Ishikawa (cell line): ENCODE measurements around the gene CELF2.

Experiments used
- CEBPB ChIP-seq: IDR thresholded peaks from 2 replicates; pipeline ENCODE4 v1.6.1; 2012
- CREB1 ChIP-seq: IDR thresholded peaks from 2 replicates; pipeline ENCODE4 v1.6.1; 2012; ENCODE audit warnings: low read depth
- EGR1 ChIP-seq: IDR thresholded peaks from 2 replicates; pipeline ENCODE4 v1.6.1; 2012
- EP300 ChIP-seq: IDR thresholded peaks from 2 replicates; pipeline ENCODE4 v1.6.1; 2012; ENCODE audit warnings: borderline replicate concordance
- FOXM1 ChIP-seq: IDR thresholded peaks from 2 replicates; pipeline ENCODE4 v1.6.1; 2012; ENCODE audit warnings: low read depth, borderline replicate concordance
- NFIC ChIP-seq: IDR thresholded peaks from 2 replicates; pipeline ENCODE4 v1.6.1; 2012
- RAD21 ChIP-seq: IDR thresholded peaks from 2 replicates; pipeline ENCODE4 v1.6.1; 2012; ENCODE audit warnings: low read depth
- TAF1 ChIP-seq: IDR thresholded peaks from 2 replicates; pipeline ENCODE4 v1.6.1; 2012; ENCODE audit warnings: low read depth, mild to moderate bottlenecking
- TCF12 ChIP-seq: IDR thresholded peaks from 2 replicates; pipeline ENCODE4 v1.6.1; 2012; ENCODE audit warnings: low read depth
- TEAD4 ChIP-seq: IDR thresholded peaks from 2 replicates; pipeline ENCODE4 v1.6.1; 2012
- YY1 ChIP-seq: IDR thresholded peaks from 2 replicates; pipeline ENCODE4 v1.6.1; 2012; ENCODE audit warnings: low read depth
- ZBTB7A ChIP-seq: IDR thresholded peaks from 2 replicates; pipeline ENCODE4 v1.6.1; 2012; ENCODE audit warnings: low read depth
- TF ChIP-seq, protein P1 (sequence below): IDR thresholded peaks from 2 replicates; pipeline ENCODE4 v1.6.1; 2012; ENCODE audit warnings: low read depth, mild to moderate bottlenecking
- TF ChIP-seq, protein P2 (sequence below): IDR thresholded peaks from 2 replicates; pipeline ENCODE4 v1.6.1; 2012
- TF ChIP-seq, protein P3 (sequence below): IDR thresholded peaks from 2 replicates; pipeline ENCODE4 v1.6.1; 2012

CELF2 gene

DNA sequence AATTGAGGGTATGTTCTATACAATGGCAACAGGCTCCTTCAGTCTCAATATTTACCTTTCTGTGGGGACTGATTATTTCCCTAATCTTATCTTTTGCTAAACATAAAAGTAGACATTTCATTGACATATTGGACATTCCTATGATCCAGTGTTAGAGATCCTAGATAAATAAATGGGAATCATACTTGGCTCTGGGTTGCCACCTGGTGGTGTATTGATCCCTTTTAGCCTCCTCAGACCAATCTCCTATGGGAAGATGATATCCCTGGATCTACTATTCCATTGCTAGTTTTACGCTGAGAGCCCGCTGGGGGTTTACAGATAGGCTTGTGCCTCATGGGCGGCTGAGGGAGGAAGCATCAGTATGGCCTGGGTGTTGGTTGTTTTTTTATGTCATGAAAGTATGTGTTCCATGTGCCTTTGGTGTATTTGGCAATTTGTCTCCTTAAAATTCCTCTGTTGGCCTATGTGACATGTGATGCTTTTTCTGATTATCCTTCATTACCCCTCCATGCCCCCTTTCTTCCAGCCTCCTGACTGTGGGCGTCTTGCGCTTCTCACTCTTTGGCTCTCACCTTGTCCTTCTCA lies 18.8 kb downstream of the CELF2 start:
- TF ChIP-seq CREB1 (no peak), RAD21 (peak; percentile 28; the same call in 1 of the 2 replicates)

DNA sequence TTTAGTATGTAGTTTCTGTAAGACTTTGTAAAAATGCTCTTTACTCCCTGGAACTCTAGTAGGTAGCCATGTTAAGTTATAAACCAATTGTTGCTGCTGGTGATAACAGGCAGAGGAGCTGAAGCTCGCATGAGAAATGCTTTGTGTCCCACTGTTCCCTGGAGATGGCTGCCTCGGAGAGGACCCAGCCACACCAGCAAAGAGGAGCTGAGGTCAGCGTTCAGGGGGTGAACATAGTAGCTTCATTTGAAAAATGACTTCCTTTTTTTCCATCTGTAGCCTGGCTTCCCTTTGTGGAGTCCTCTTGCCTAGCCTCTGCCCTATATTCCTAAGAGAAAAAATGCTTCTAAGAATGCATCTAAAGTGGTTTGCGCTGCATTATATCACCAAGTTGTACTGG lies 20.3 kb downstream of the CELF2 start:
- TF ChIP-seq FOXM1 (no peak), EGR1 (no peak), YY1 (no peak), CEBPB (no peak), TCF12 (no peak), TAF1 (no peak)
- TF ChIP-seq, protein P1, sequence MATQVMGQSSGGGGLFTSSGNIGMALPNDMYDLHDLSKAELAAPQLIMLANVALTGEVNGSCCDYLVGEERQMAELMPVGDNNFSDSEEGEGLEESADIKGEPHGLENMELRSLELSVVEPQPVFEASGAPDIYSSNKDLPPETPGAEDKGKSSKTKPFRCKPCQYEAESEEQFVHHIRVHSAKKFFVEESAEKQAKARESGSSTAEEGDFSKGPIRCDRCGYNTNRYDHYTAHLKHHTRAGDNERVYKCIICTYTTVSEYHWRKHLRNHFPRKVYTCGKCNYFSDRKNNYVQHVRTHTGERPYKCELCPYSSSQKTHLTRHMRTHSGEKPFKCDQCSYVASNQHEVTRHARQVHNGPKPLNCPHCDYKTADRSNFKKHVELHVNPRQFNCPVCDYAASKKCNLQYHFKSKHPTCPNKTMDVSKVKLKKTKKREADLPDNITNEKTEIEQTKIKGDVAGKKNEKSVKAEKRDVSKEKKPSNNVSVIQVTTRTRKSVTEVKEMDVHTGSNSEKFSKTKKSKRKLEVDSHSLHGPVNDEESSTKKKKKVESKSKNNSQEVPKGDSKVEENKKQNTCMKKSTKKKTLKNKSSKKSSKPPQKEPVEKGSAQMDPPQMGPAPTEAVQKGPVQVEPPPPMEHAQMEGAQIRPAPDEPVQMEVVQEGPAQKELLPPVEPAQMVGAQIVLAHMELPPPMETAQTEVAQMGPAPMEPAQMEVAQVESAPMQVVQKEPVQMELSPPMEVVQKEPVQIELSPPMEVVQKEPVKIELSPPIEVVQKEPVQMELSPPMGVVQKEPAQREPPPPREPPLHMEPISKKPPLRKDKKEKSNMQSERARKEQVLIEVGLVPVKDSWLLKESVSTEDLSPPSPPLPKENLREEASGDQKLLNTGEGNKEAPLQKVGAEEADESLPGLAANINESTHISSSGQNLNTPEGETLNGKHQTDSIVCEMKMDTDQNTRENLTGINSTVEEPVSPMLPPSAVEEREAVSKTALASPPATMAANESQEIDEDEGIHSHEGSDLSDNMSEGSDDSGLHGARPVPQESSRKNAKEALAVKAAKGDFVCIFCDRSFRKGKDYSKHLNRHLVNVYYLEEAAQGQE, result no peak
- TF ChIP-seq, protein P2, sequence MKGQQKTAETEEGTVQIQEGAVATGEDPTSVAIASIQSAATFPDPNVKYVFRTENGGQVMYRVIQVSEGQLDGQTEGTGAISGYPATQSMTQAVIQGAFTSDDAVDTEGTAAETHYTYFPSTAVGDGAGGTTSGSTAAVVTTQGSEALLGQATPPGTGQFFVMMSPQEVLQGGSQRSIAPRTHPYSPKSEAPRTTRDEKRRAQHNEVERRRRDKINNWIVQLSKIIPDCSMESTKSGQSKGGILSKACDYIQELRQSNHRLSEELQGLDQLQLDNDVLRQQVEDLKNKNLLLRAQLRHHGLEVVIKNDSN, result no peak

DNA sequence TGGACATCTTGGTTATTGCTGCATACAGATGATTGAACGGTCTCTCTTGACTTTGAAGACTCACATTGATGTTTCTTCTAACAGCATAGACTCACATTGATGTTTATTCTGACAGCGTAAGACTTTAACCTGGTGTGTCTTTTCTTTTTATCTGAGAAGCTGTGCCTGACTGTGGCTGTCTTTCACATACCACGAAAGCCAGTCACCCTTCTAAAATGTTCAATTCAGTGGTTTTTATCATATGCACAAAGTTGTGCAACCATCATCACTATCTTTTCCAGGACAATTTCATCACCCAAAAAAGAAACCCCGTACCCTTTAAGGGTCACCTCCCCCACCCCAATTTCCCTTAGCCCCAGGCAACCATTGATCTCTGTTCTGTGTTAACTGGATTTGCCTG lies 24.7 kb downstream of the CELF2 start:
- TF ChIP-seq FOXM1 (no peak), ZBTB7A (no peak), TEAD4 (no peak), TAF1 (no peak), EP300 (no peak)
- TF ChIP-seq, protein P3, sequence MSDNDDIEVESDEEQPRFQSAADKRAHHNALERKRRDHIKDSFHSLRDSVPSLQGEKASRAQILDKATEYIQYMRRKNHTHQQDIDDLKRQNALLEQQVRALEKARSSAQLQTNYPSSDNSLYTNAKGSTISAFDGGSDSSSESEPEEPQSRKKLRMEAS, result no peak

DNA sequence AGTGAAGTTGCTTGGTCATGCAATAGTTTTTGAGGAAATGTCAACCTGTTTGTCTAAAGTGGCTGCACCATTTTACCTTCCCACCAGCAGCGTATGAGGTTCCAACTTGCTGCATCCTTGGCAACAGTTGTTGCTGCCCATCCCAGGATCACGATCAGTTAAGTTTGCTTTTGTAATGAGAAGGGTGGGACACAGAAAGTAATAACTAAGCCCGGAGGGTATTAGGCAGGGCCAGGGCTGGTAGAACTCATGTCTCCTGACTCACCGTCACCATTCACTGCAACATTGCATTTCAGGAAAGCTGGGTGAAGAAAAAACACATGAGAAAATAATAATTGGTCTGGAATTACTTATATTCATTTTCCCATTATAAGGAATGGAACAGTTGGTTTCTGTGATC lies 25.4 kb downstream of the CELF2 start:
- TF ChIP-seq TEAD4 (no peak), RAD21 (no peak), TCF12 (no peak), CEBPB (no peak), EP300 (no peak), TAF1 (no peak), NFIC (no peak), FOXM1 (no peak), CREB1 (no peak), YY1 (no peak), EGR1 (no peak), ZBTB7A (no peak)
- TF ChIP-seq, protein P1, result no peak
- TF ChIP-seq, protein P2, result no peak
- TF ChIP-seq, protein P3, result no peak

DNA sequence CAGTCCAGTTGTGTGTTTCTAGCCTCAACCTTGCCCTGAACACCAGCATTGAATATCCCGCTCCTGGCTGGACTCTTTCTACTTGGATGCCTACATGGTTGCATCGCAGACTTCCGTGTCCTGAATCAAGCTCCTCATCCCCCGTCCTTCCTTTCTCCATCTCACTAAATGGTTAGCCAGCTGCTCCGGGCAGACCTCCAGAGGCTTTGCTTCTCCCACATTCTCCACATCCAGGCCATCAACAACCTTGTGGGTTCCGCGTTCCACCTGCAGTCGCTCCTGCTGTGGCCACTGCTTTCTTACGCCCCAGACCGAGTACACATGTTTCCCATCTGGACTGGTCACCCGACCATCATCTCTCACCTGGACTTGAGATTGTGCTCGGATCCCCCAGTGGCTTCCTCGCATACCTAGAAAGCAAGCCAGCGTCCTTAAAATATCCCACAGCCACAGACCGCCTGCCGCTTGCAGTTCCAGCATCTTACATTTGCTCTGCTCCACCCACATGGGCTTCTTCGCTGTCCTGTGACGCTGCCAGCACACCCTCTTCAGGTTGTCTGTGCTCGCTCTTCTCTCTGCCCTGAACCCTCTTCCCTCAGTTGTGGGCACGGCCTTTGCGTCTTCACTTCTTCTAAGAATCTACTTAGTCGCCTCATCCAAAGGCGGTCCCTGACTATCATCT lies 25.9 kb downstream of the CELF2 start:
- TF ChIP-seq FOXM1 (no peak), TAF1 (no peak), NFIC (no peak), TEAD4 (no peak), YY1 (no peak), RAD21 (no peak), TCF12 (no peak), CREB1 (no peak), ZBTB7A (no peak), CEBPB (no peak), EP300 (no peak), EGR1 (no peak)
- TF ChIP-seq, protein P3, result no peak
- TF ChIP-seq, protein P2, result no peak
- TF ChIP-seq, protein P1, result no peak
